GM13977 (cell line): Measurements from ENCODE around the gene OPA3.

Source experiments
- DNase-seq: peaks from one replicate; pipeline ENCODE4 v3.0.0; 2012; ENCODE audit warnings: low spot score
- in situ Hi-C: fragments of 300-500 bp; cut with MboI; formaldehyde crosslinking; loops from one replicate; pipeline ENCODE4 v1.12.0; 2022; ENCODE audit warnings: low sequenced_read_pairs, low pct_unique_long_range_greater_than_20kb, mixed read lengths, inconsistent platforms; ENCODE audit not compliant: unreplicated experiment
- TF ChIP-seq, protein P1 (sequence below): IDR thresholded peaks from 2 replicates; pipeline ENCODE4 v1.5.1; 2012; ENCODE audit warnings: mild to moderate bottlenecking, control low read depth; ENCODE audit not compliant: insufficient read depth; ENCODE audit errors: extremely low read depth, missing control alignments

OPA3 gene

DNA sequence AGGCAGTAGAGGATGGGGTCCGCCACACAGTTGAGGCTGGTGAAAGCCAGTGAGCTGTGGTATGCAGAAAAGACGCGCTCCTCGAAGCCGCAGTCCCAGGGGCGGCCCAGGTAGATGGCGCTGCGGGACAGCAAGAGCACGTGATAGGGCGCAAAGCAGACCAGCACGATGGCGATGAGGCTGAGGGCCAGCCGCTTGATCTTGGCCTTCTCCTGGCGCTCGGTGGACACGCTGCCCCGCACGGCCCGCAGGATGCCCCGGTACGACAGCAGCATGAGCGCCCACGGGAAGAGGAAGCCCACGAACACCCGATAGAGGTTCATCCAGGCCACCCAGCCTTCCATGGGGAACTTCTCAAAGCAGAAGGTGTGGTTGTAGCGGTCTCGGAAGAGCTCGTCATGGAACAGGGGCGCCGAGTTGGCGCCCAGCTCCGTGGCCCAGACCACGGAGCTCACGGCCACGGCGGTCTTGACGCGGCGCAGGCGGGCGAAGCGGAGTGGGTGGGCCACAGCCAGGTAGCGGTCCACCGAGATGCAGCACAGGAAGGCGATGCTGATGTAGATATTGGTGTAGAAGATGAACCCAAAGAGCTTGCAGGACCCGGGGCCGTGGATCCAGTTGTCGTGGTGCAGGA is 6.5 kb upstream of the OPA3 start:
- DNase-seq = peak; percentile 79
- in situ Hi-C loops = no loop called here
- TF ChIP-seq, protein P1, sequence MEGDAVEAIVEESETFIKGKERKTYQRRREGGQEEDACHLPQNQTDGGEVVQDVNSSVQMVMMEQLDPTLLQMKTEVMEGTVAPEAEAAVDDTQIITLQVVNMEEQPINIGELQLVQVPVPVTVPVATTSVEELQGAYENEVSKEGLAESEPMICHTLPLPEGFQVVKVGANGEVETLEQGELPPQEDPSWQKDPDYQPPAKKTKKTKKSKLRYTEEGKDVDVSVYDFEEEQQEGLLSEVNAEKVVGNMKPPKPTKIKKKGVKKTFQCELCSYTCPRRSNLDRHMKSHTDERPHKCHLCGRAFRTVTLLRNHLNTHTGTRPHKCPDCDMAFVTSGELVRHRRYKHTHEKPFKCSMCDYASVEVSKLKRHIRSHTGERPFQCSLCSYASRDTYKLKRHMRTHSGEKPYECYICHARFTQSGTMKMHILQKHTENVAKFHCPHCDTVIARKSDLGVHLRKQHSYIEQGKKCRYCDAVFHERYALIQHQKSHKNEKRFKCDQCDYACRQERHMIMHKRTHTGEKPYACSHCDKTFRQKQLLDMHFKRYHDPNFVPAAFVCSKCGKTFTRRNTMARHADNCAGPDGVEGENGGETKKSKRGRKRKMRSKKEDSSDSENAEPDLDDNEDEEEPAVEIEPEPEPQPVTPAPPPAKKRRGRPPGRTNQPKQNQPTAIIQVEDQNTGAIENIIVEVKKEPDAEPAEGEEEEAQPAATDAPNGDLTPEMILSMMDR = peak; percentile 62

DNA sequence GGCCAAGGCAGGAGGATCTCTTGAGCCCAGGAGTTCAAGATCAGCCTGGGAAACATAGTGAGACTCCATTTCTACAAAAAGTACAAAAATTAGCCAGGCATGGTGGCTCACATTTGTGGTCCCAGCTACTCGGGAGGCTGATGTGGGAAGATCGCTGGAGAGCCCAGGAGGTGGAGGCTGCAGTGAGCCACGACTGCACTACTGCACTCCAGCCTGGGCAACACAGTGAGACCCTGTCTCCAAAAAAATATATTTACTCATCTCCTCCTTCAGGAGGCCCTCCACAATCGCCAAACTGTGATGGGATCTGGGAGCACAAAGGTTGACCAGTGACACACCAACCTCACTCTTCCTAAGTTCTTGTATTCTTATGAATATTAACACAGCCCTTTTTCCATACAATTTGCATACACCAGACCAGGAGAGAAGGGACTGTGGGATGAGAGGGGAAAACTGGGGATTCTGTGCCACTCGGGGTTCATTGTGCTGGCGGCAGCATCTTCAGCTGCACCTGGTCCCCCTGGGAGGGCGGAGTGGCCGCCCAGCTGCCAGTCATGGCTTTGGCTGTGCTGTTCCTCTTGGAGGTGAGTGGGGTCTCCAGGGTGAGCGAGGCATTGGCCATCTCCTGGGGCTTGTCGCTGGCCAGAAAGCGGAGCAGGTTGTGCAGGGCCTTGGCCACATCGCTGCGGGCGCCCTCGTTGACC is 5.8 kb upstream of the OPA3 start:
- in situ Hi-C loops = no loop called here
- TF ChIP-seq, protein P1 = no peak
- no peak for DNase-seq

DNA sequence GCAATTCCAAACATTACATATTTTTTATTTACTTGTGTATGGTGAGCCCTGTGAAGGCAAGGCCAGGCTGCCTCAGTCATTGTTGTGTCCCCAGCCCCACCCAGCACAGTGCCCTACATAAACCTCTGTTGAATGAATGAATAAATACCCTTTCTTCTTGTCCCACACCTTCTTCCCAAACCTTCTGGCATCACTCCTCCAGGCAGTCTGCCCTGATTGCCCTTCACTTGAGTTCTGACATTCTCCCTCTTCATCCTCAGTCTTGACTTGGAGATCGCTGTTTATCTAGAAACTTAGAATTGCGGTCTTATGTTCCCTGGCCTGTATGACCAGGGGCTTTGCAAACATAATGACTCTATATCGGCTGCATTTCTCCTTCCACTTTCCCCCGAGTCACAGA is 5.2 kb upstream of the OPA3 start:
- DNase-seq = no peak
- in situ Hi-C loops = no loop called here
- TF ChIP-seq, protein P1 = no peak

DNA sequence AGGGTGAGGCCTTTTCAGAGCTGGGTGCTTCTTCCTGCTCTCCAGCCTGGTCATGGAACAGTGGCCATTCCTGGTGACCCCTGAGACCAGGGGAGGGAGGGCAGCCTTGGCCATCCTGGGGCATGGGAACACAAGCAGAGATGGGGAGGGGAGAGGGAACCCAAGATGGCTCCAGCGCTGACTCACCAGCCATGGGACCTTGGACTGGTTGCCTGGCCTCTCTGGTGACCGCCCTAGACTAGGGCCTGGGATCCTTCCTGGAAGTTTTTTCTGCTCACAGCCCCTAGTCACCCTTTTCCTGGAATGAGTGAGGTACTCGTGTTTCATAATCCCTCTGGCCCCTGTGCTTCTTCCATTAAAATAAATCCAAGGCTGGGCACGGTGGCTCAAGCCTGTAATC is 3.3 kb upstream of the OPA3 start:
- TF ChIP-seq, protein P1 = no peak
- DNase-seq = no peak
- in situ Hi-C loops = no loop called here

DNA sequence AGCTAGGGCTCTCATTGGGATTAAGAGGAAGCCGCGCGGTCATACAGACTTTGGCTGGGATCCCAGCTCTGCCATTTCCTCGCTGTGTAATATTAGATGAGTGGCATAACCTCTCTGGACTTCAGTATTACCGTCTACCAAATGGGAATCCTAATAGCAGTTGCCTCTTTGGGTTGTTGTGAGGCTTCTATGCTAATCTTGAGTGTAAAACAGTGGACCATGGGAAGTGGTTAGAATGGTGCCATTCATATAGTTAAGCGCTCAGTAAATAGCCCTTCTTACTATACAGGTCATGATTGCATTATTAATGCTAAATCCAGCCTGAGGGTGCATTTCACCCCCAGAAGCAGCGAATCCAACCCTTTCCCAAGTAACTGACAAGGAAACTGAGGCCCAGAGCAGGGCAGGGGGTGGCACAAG is 566 bp upstream of the OPA3 start:
- in situ Hi-C loops = no loop called here
- TF ChIP-seq, protein P1 = no peak
- no peak for DNase-seq

DNA sequence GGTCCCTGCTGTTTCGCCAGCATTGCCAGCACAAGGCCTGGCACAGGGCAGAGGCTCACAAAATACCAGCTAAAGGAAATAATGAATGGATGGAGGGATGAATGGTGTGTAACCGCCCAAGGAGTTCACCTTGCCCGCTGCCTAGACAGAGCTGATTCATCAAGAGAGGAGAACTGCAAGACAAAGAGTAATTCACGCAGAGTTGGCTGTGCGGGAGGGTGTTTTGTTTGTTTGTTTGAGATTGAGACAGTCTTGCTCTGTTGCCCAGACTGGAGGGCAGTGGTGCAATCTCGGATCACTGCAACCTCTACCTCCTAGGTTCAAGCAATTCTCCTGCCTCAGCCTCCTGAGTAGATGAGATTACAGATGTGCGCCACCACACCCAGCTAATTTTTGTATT is 3.0 kb downstream of the OPA3 start:
- TF ChIP-seq, protein P1 = no peak
- no peak for DNase-seq
- in situ Hi-C loops = no loop called here
